Stimulated activated CD8-positive, alpha-beta memory T cell treated with anti-CD3 and anti-CD28 coated beads, Interleukin-12 subunit alpha, Interleukin-12 subunit beta, amount 100 ng/mL, for 1 hour (primary cell): ENCODE data around the gene LMO7.
"Not testable (repeated sequence)": the region's sequence is repeated elsewhere in the genome, so short reads cannot be mapped to it uniquely, and the experiment has no call there.

Experiments
- DNase-seq: peaks from one replicate; pipeline ENCODE4 v3.0.0-alpha.2; 2020; ENCODE audit warnings: low read depth

Gene LMO7

DNA sequence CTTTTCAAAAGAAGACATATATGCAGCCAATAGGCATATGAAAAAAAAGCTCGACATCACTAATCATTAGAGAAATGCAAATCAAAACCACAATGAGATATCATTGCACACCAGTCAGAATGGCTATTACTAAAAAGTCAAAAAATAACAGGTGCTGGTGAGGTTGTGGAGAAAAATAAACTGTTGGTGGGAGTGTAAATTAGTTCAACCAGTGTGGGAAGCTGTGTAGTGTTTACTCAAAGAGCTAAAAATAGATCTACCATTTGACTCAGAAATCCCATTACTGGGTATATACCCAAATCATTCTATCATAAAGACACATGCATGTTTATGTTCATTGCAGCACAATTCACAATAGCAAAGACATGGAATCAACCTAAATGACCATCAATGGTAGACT, 106.9 kb downstream of the LMO7 start:
- DNase-seq = not testable (repeated sequence)

DNA sequence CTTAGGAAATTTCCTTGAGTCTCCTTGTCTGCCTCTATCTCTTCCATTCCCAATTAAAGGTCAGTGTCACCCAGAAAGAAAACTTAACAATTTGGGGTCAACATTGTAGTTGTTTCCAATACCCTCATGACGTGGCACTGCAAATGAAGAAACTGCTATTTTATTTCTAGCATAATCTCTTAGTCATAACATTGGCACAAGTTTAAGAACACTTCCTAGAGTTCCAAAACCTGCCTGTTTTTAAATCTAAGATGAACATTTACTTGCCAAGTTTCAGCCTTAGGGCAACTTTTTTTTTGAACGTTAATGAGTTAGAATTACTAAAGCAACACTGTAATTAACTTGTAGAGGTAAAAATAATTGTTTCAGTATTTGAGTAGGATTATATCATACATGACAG, 108.0 kb downstream of the LMO7 start:
- DNase-seq = no peak

DNA sequence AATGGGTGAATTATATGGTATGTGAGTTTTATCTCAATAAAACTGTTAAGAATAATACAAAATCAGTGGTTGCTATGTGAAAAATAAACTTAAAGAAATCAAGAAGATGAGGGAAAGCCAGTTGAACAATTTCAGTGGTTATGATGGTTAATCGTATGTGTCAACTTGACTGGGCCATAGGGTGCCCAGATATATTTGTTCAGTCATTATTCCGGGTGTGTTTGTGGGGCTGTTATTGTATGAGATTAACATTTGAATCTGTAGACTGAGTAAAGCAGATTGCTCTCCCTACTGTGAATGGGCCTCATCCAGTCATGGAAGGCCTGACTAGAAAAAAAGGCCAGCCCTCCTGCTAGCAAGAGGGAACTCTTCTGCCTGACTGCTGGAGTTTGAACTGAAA, 109.3 kb downstream of the LMO7 start:
- no peak for DNase-seq

- no peak for DNase-seq
These were observed 112.7 kb downstream of the LMO7 start for GRCh38 chr13:75748874-75749273.

- DNase-seq = no peak
These were observed 113.3 kb downstream of the LMO7 start for GRCh38 chr13:75749407-75749806.

GRCh38 chr13:75751350-75751749, 115.2 kb downstream of the LMO7 start:
- DNase-seq = no peak

DNA sequence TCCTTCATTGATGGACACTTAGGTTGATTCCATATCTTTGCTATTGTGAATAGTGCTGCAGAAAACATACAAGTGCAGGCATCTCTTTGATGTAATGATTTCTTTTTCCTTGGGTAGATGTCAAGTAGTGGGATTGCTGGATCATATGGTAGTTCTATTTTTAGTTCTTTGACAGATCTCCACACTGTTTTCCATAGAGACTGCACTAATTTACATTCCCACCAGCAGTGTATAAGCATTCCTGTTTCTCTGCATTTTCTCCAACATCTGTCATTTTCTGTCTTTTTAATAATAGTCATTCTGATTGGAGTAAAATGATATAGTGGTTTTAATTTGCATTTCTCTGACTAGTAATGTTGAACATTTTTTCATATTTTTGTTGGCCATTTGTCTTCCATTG, 116.7 kb downstream of the LMO7 start:
- no peak for DNase-seq

DNA sequence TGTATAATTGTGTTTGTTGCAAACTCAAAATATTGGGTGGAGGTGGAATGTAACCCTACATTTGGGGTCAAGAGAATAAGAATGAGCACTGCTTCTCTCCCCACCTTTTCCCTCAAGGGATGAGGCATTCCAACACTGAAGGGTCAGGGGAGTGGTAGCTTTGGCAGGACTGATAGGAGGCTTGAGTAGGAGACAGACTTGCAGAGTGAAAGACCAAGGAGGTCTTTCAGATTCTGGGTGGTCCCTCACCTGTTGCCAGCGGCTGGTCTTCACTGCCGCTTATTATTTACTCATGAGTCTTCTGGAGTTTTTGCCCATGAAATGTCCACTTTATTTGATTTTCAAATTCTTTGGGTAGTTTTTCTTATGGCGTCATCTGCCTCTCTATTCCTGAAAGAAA, 118.8 kb downstream of the LMO7 start:
- no peak for DNase-seq

GRCh38 chr13:75757336-75757735, 121.2 kb downstream of the LMO7 start:
- DNase-seq = no peak

DNA sequence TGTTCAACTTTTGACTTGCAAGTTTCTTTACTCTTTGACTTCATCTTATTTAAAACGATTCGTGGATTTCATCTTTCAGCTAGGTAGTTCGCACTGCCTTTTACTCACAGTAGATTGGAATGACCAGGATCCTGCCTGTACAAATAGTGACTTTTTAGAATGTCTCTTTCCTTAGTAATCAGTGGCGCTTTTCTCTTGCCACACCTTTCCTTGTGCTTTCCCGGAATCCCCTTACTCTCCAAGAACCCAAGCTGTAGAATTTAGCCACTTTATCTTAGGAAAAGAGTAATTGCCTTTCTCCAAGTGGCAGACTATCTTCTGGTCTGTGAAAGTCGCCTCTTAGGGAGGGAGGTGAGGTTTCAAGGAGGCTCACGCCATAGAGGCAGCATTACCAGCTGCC, 123.4 kb downstream of the LMO7 start:
- no peak for DNase-seq

DNA sequence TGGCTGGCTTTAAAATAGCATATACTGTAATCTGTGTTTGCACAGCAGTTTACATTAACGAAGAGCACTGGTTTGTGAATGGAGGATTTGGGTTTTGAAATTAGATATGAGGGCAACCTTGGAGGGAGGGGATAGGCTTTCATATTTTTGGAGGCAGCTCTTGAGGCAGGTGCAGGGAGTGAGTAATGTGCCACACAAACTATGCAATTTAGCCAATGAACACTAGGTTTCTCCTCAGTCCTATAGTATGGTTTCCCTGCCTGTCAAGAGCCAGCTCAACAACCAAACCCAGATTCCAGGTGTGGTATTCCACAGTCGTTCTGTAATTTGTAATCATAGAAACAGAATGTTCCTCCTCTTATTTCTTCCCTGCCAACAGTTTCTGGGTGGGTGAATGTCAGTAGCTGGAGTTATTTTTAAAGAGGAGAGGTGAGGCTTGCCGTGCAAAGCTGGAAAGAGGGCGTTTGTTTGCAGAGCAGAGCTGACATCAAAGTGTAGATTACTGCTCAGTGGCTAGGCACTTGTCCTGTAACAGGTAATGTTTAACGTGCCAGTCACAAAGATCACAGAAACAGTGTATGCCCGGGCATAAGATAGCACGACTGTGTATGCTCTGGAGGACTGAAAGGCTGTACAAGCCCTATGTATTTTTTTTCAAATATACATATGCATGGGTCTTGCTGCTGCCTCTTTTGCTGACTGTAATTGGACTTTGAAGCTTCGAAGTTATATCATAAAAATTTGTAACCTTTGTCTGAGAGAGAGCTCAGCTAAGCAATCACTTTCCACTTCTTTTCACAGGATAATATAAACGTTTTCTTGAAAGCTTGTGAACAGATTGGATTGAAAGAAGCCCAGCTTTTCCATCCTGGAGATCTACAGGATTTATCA, 124.2 kb downstream of the LMO7 start:
- no peak for DNase-seq

DNA sequence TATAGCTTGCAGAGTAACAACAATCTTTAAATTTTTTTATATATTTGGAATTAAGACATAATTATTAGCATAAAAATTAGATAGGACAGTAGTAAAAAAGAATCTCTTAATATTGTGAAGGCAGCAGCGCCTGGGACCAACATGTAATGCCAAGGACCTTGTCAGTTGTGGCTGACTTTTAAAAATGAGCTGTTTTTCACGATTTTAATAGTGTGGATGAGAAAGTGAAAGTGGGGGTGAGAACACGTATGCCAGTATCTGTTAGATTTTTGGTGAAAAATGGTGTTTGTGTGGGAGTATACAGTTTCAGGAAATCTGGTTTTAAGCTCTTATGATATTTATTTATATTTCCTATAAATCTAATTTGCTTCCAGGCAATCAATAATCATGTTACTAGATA, 125.2 kb downstream of the LMO7 start:
- DNase-seq = no peak

GRCh38 chr13:75762076-75762937, 126.2 kb downstream of the LMO7 start:
- DNase-seq = no peak

DNA sequence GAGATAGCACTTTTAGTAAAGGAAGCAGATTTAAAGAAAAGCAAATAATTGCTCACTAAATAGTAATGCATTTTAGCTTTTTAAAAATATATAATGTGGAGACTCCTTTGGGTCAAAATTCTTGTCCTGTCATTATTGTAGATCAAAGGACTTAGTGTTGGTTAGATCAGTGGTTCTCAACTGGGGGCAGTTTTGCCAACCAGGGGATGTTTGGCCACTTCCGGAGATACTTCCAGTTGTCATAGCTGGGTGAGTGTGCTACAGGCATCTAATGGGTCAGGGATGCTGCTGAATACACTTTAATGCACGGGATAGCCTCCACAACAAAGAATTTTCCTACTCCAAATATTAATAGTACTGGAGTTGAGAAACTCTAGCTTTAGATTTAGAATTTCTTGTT, 126.8 kb downstream of the LMO7 start:
- no peak for DNase-seq

- DNase-seq = no peak
These were observed 127.4 kb downstream of the LMO7 start for GRCh38 chr13:75763512-75763911.

DNA sequence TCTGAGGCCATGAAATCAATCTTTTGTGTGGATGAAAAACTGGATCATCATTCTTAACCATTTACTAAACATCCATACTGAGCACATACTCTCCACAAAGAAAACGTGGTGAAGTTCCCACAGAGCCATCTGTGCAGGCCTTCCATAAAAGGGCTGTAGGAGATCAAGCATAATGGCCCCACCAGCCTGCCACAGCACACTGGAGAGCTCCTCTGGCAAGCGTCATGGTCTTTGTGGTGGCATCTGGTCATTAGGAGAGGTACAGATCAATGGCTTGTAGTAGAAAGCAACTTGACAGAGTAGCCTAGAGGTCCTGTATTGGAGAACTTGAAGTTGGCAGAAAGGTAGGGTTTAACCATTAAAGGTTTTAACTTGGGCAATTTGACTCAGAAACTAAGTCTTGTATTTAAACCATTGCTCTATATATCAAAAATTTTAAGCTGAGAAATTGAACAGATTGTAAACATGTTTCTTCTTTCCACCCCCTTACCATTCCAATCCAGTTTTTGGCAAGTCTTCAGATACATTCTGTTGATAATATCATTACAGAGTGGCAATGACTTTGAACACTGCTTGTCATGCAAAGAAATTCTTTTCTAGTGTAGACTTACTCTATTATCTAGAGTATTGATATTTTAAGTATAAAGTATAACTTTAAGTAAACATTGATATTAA, 128.3 kb downstream of the LMO7 start:
- no peak for DNase-seq

GRCh38 chr13:75764926-75765310, 128.8 kb downstream of the LMO7 start:
- DNase-seq = no peak

DNA sequence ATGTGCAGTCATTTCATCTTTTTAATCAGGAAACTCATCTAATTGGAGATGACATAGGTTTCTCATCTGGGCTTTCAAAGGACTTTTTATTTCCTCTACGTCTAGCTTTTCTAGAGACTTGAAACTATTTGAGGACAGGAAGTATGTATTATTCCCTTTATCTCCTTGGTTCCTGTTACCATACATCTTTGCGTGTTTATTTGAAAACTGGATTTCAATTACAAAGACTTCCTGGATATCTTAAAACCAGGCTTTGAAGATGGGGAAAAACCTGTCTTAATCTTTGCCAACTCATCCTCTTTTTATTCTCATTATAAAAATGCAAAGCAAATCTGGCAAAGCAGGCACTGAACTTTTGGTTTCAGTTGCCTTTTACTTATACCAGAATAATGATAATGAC, 130.5 kb downstream of the LMO7 start:
- no peak for DNase-seq

DNA sequence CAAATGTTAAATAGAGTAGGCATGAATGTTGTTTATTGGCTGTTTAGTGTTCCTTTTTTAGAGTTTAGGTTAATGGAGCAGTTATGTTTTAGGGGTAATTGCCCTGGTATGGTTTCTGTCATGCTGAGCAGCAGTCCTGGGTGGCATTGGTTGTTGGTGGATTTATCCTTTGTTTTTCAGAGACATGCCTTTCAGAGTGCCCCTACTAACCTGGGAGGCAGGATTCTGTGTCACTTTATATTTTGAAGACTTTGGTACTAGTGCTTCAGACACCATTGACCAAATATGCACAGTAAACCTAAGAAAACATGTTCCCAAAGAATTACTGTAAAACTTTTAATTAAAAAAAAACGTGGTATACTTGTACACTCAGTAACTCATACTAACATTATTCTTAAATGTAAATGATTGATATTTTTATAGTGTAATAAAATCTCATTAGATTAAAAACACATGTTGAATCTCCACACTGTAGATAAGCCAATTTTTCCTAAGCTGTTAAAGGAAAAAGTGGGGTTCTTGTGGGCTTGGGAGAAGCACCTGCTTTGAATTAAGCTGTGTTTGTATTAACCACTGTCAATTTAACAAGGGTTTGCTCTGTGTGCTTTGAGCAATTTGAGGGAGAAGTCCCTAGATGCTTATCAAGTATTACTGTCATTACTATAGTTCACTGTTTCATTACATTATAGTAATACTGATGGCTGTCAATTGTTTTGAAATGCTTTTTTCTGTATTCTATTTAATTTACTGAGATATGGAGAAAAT, 133.2 kb downstream of the LMO7 start:
- no peak for DNase-seq

GRCh38 chr13:75770164-75770563, 134.0 kb downstream of the LMO7 start:
- DNase-seq = no peak

- no peak for DNase-seq
These were observed 134.5 kb downstream of the LMO7 start for GRCh38 chr13:75770592-75771011.

DNA sequence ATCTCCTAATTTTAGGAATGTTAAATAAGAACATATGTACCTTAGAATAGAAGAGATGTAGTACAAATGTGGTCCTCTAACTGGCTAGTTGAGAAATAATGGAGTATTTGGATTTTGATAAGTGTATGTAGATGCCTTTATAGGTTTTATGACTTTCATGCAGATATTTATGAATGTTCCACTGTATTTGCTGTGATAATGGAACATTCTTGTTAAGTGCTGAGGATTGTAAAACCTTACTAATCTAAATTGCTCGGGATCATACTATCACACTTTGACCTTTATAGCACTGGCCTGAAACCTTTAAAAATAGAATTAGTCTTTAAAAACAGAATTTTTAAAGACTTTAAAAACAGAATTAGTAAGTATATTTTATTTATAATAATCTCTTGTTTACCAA, 135.1 kb downstream of the LMO7 start:
- no peak for DNase-seq
